Ishikawa (cell line): ENCODE data around the gene HASPIN.

Experiments
- CEBPB ChIP-seq: IDR thresholded peaks from 2 replicates; pipeline ENCODE4 v1.6.1; 2012
- EP300 ChIP-seq: IDR thresholded peaks from 2 replicates; pipeline ENCODE4 v1.6.1; 2012; ENCODE audit warnings: borderline replicate concordance
- FOXM1 ChIP-seq: IDR thresholded peaks from 2 replicates; pipeline ENCODE4 v1.6.1; 2012; ENCODE audit warnings: low read depth, borderline replicate concordance
- RAD21 ChIP-seq: IDR thresholded peaks from 2 replicates; pipeline ENCODE4 v1.6.1; 2012; ENCODE audit warnings: low read depth
- ZBTB7A ChIP-seq: IDR thresholded peaks from 2 replicates; pipeline ENCODE4 v1.6.1; 2012; ENCODE audit warnings: low read depth

DNA sequence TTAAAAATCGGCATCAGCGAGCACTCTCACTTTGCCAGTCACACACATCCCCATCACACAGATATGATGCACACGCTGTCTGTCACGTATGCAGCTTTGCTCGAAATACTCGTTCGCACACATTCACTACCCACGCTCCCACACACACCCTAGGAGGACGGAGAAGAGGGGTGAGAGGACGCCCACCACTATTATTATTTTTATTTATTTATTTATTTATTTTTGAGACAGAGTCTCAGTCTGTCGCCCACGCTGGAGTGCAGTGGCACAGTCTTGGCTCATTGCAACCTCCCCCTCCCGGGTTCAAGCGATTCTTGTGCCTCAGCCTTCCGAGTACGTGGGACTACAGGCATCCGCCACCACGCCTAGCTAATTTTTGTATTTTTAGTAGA, 30.4 kb downstream of the HASPIN start:
- TF ChIP-seq EP300 (no peak), FOXM1 (no peak), ZBTB7A (no peak), RAD21 (no peak), CEBPB (no peak)
